ENCODE results near the gene CTNNA2. TPM values are rescaled to one million over a fixed set of nuclear protein-coding genes. Genes with fewer than 3 reads are reported as not detected.

The CTNNA2 gene
- total RNA-seq, 6 donors from 2014 or later = not detected

- WGBS, 2 donors = 59 to 64% methylated on average over 3 of the region's 3 CpGs
- Histone ChIP-seq H3K9me3 (peaks cover 0 to 4% (median 0%) of the 10 kb centered on the region in 4 donors), H3K27ac (no peak overlapping the region), H3K4me3 (no peak overlapping the region), H3K27me3 (no peaks in the 10 kb centered on the region), H3K4me1 (no peaks in the 10 kb centered on the region), H3K36me3 (no peaks in the 10 kb centered on the region)
- TF ChIP-seq EP300 (IDR thresholded peaks at IDR 0.05) = no peak
- TF ChIP-seq POLR2AphosphoS5 (IDR thresholded peaks at IDR 0.05) = no peak
- no peak for TF ChIP-seq POLR2A (IDR thresholded peaks at IDR 0.05)
- TF ChIP-seq CTCF (IDR thresholded peaks at IDR 0.05) = no peak
- DNase-seq (no peak), ATAC-seq (ENCODE audit: low FRiP score in 2 of 2) (no peak)
These were observed 963.1 kb downstream of the CTNNA2 start for GRCh38 chr2:80475970-80476369.

- Histone ChIP-seq H3K4me1 (no peaks in the 10 kb centered on the region), H3K36me3 (no peaks in the 10 kb centered on the region), H3K4me3 (no peak overlapping the region), H3K27ac (no peak overlapping the region), H3K9me3 (peaks cover 0 to 4% (median 0%) of the 10 kb centered on the region in 4 donors), H3K27me3 (no peaks in the 10 kb centered on the region)
- 66 to 68% methylated on average over 2 of the region's 2 CpGs for WGBS, 2 donors
- ATAC-seq (ENCODE audit: low FRiP score in 2 of 2) (no peak), DNase-seq (no peak)
- TF ChIP-seq POLR2AphosphoS5 (IDR thresholded peaks at IDR 0.05) (no peak), EP300 (IDR thresholded peaks at IDR 0.05) (no peak), CTCF (IDR thresholded peaks at IDR 0.05) (no peak), POLR2A (IDR thresholded peaks at IDR 0.05) (no peak)
These were observed 963.8 kb downstream of the CTNNA2 start for GRCh38 chr2:80476535-80477117.

- no peak for ATAC-seq (ENCODE audit: low FRiP score in 2 of 2)
- Histone ChIP-seq H3K27me3 (no peaks in the 10 kb centered on the region), H3K4me3 (no peak overlapping the region), H3K36me3 (no peaks in the 10 kb centered on the region), H3K27ac (no peak overlapping the region), H3K9me3 (no peaks in the 10 kb centered on the region), H3K4me1 (no peaks in the 10 kb centered on the region)
- 45 to 53% methylated on average over 3 of the region's 3 CpGs for WGBS, 2 donors
- no peak for TF ChIP-seq EP300 (IDR thresholded peaks at IDR 0.05)
- TF ChIP-seq POLR2AphosphoS5 (IDR thresholded peaks at IDR 0.05) = no peak
- TF ChIP-seq POLR2A (IDR thresholded peaks at IDR 0.05) = no peak
- no peak for DNase-seq
These were observed 969.4 kb downstream of the CTNNA2 start for GRCh38 chr2:80482276-80482675.

GRCh38 chr2:80489717-80490116, 976.9 kb downstream of the CTNNA2 start:
- Histone ChIP-seq H3K9me3 (no peaks in the 10 kb centered on the region), H3K27ac (no peak overlapping the region), H3K27me3 (no peaks in the 10 kb centered on the region), H3K4me1 (no peaks in the 10 kb centered on the region), H3K4me3 (no peak overlapping the region), H3K36me3 (no peaks in the 10 kb centered on the region)
- WGBS, 2 donors = 43 to 51% methylated on average over 3 of the region's 3 CpGs
- DNase-seq (no peak), ATAC-seq (ENCODE audit: low FRiP score in 2 of 2) (no peak)
- TF ChIP-seq CTCF (IDR thresholded peaks at IDR 0.05) (no peak), EP300 (IDR thresholded peaks at IDR 0.05) (no peak), POLR2AphosphoS5 (IDR thresholded peaks at IDR 0.05) (no peak), POLR2A (IDR thresholded peaks at IDR 0.05) (no peak)

- H3K36me3 ChIP-seq = no peaks in the 10 kb centered on the region
- no peaks in the 10 kb centered on the region for H3K27me3 ChIP-seq
- no peaks in the 10 kb centered on the region for H3K4me1 ChIP-seq
- no peaks in the 10 kb centered on the region for H3K9me3 ChIP-seq
- H3K27ac ChIP-seq = no peak overlapping the region
- 71 to 92% methylated on average over 4 of the region's 4 CpGs for WGBS, 2 donors
- TF ChIP-seq CTCF (IDR thresholded peaks at IDR 0.05) (no peak), POLR2AphosphoS5 (IDR thresholded peaks at IDR 0.05) (no peak), EP300 (IDR thresholded peaks at IDR 0.05) (no peak), POLR2A (IDR thresholded peaks at IDR 0.05) (no peak)
- no peak overlapping the region for H3K4me3 ChIP-seq
- ATAC-seq (ENCODE audit: low FRiP score in 2 of 2) (no peak), DNase-seq (no peak)
These were observed 978.1 kb downstream of the CTNNA2 start for GRCh38 chr2:80490964-80491363.
